GM21390 (cell line): ENCODE results near the gene PTPRG.
A peak's percentile ranks its signal among the peaks of the same experiment; 100 is the strongest.

Experiments used
- ATAC-seq: cut with Tn5 transposase; IDR thresholded peaks from one replicate; pipeline ENCODE4 v1.9.1; 2021; ENCODE audit not compliant: unreplicated experiment

The PTPRG gene

DNA sequence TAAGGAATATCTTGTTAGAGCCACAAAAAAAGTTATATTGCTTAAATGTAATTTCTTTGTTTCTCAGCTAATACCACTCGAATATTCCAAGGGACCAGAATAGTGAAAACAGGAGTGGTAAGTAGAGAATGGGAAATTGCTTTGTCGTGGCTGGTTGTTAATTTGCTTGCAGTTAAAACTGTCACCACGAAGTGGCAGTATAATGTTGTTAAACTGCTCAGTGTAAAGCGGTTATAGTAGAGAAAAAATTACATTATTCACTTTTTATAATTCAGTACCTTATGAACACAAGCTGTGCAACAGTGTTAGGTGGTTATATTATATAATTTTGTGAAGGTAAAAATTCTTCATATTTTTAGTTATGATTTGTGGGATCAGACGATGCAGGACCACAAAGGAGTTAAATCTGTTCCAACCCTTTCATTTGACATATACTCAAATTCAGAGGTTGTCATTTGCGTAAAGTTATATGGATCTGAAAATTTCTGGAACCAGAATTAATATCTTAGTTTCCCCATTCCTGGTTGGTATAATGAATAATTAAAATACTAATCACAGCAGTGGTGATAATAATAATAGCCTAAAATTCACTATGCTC, 640.2 kb downstream of the PTPRG start:
- ATAC-seq, result no peak

DNA sequence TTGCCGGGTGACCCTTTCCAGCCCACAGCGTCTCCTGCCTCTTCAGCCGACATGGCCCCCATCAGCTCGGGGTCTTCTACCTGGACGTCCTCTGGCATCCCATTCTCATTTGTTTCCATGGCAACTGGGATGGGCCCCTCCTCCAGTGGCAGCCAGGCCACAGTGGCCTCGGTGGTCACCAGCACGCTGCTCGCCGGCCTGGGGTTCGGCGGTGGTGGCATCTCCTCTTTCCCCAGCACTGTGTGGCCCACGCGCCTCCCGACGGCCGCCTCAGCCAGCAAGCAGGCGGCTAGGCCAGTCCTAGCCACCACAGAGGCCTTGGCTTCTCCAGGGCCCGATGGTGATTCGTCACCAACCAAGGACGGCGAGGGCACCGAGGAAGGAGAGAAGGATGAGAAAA, 641.8 kb downstream of the PTPRG start:
- no peak for ATAC-seq

DNA sequence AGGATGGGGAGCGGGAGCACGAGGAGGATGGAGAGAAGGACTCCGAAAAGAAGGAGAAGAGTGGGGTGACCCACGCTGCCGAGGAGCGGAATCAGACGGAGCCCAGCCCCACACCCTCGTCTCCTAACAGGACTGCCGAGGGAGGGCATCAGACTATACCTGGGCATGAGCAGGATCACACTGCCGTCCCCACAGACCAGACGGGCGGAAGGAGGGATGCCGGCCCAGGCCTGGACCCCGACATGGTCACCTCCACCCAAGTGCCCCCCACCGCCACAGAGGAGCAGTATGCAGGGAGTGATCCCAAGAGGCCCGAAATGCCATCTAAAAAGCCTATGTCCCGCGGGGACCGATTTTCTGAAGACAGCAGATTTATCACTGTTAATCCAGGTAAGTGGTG, 642.2 kb downstream of the PTPRG start:
- ATAC-seq, result no peak

DNA sequence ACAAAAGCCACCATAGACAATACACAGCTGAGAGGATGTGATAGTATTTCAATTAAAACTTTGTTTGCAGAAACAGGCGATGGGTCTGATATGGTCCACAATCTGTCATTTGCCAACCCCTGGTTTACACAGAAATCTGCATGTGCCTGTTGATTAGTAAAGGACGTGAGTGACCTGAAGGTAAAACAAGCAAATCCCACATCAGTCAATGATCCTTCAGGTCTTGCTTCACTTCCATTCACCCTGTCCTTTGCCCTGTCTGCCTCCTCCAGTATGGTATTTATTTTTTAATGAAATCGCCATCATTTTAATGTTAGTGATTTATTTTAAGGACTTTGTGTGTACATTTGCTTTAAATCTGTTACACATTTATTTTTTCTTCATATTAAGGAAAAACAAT, 645.8 kb downstream of the PTPRG start:
- no peak for ATAC-seq

DNA sequence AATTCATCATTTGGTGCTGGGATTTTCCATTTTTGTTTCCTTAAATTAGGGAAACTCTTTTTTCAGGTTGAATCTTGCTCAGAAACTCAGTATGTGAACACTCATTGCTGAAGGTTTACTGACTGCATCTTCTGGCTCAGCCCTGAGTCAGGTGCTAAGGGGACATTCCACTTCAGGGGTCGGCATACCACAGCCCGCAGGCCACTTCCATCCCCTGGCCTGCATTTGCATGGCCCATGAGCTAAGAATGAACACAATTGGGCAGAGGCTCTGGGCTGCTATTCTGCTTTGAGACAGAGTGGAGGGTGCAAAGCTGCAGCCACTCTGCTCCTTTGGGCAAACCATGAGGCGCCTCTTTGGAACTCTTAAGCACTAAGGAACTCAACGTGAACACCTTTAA, 647.0 kb downstream of the PTPRG start:
- ATAC-seq, result no peak

- ATAC-seq, result no peak
Measured at GRCh38 chr3:62209101-62209500, 647.7 kb downstream of the PTPRG start.

DNA sequence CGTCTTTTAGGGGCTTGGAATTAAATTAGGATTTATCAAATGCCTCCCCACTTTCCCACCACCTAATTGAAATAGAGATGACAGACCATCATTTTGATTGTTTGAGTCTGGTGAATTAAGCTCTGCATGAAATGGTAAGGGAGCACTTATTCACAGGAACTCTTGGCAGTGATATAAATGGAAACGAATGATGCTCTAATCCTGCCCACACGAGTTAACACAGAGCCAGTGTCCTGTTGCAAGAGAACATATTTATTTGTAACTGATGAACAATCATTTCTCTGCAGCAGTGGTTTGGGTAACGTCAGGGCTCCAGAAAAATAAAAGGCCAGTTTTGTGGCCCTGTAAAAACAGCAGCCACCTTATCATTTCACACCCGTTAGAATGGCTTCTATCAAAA, 648.6 kb downstream of the PTPRG start:
- ATAC-seq, result no peak

DNA sequence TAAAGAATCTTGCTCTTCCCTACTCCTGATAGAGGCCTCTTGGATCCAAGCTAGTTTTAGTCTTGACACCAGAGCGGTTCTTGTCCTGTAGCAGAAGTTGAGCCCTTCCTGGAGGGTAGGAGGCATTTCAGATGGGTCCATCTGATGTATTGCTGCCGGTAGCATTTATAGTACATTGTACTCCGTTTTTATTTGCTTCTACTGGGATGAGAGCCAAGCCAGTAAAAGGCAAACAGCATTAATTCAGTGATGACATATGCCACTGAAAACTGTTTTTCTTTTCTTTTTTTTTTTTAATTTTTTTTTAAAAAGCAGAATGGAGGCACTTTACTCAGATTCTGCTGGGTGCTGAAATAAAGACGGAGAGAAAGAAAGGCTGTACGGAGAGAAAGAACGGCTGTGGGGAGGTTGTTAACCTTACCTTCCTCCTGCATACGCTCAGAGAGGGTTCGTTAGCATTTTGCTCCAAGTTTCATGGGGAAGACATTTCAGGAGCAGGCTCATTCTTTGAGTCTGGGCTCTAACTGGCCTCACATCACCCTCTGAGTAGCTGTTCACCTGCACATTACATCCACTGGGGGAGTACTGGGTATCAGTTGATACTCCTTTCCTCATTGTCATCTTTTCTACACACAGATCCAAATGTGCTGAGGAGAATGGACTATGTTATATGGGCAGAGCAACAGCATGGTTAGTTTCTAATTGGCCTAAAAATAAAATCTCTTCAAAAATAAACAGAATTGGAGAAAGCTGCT, 650.5 kb downstream of the PTPRG start:
- ATAC-seq, result no peak

DNA sequence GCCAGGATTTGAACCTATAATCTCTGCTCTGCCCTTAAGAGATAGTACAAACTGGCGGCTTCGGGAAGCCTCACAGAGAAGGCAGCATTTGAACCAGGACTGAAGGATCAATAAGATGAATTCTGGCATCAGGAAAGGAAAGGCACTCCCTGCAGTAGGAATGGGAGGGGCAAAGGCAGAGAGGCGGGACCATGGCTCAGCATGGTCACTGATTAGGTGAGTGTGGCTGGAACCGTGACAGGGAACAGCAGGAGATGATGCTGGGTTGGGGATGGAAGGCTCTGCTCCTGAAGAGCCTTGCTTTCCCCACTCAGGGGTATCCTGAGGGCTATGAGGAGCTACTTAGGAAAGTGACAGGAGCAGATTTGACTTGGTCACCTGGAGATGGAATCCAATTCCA, 653.5 kb downstream of the PTPRG start:
- no peak for ATAC-seq

- ATAC-seq, result no peak
Measured at GRCh38 chr3:62220616-62221015, 659.2 kb downstream of the PTPRG start.

- no peak for ATAC-seq
Measured at GRCh38 chr3:62225051-62225450, 663.7 kb downstream of the PTPRG start.

- ATAC-seq, result no peak
Measured at GRCh38 chr3:62226601-62227339, 665.4 kb downstream of the PTPRG start.

GRCh38 chr3:62228467-62228866, 667.1 kb downstream of the PTPRG start:
- ATAC-seq, result no peak

GRCh38 chr3:62229211-62229610, 667.8 kb downstream of the PTPRG start:
- no peak for ATAC-seq

GRCh38 chr3:62229908-62230307, 668.5 kb downstream of the PTPRG start:
- ATAC-seq, result no peak

- ATAC-seq, result no peak
Measured at GRCh38 chr3:62233065-62233464, 671.7 kb downstream of the PTPRG start.

DNA sequence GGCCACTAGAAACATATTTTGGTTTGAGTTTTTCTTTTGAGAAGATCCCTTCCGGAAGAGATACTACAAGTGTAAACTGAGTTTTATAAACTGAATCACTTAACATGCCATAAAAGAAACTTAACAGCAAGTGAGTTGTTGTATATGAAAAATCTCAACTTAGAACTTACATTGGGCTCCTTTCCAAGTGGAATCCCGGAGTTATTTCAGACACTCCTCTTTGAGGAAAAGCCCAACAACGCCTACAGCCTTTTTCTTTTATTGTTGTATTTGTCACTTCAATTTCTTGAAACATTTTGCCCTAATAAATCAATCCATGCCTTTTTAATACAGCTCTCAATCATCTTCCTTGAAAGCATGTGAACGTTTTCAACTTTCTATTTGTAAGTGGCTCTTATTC, 674.6 kb downstream of the PTPRG start:
- ATAC-seq, result no peak

DNA sequence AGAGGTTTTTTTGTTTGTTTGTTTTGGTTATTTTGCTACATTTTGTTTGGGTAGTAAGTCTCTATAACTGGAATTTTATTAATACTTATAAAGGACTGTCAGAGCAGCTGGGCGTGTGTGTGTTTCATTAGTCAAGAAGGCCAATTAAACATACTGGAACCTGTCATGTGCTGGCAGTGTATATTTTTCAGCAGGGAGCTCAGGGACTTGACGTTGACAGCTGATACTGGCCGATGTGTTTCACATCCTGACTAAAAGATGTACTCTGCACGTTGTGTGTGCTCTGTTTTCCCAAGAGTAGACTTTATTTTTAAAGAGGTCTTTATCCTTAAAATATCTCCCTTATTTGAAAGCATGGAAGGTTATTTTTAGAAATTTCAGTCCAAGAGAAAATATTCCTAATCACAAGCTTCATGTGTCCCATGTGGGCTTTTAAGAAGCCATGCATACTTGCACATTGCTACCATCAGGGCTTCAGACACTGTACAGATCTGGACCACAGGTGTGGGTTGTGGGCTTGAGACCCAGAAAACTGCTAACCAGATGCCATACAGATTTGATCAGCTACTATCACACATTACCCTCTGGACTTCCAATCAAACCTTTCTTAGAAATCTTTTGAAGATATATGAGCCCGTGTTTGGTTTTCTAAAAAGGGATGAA, 676.0 kb downstream of the PTPRG start:
- ATAC-seq, result no peak

- ATAC-seq, result peak; percentile 84
Measured at GRCh38 chr3:62238003-62238402, 676.6 kb downstream of the PTPRG start.

DNA sequence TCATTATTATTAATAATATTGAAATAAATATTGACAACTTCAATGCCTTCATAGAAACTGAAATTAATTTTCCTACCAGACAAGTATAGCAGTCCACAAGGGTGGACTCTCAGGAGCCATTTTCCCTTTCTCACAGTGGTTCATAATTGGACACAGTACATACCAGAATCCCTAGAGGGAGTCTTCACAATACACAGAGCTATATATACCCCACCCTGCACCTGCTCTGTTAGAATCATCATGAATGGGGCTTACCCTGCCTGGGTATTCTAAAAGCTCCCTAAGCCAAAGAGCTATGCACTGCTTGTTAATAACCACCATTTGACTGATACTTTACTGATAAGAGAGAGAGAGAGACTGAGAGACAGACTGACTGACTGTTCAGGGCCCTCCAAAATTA, 677.1 kb downstream of the PTPRG start:
- no peak for ATAC-seq

- ATAC-seq, result no peak
Measured at GRCh38 chr3:62241279-62241678, 679.9 kb downstream of the PTPRG start.
